Measurements from ENCODE around the gene CFH. TPM values are rescaled to one million over a fixed set of nuclear protein-coding genes. Genes with fewer than 3 reads are reported as not detected.

Gene CFH
- total RNA-seq, 1 experiment from 2014 or later, result 0.57 TPM

GRCh38 chr1:196669051-196669450 is 17.2 kb downstream of the CFH start:
- H3K27ac ChIP-seq (ENCODE audit: low read depth, low read length), result no peak overlapping the region
- H3K36me3 ChIP-seq (ENCODE audit: control insufficient read depth in 1 of 2, insufficient read depth in 2 of 2, low read length in 2 of 2), result no peaks in the 10 kb centered on the region
- ChIA-PET POLR2A (no interaction called here), CTCF (no interaction called here), RAD21 (ENCODE audit: low non-redundant PET in 1 of 2, low total read pairs in 2 of 2, uncharacterized antibody in 2 of 2, unreplicated experiment in 2 of 2) (no interaction called here)
- no peaks in the 10 kb centered on the region for H3K9me3 ChIP-seq (ENCODE audit: control insufficient read depth in 1 of 2, insufficient read depth in 1 of 2, low read depth in 1 of 2, low read length in 2 of 2)
- ATAC-seq, result no peak
- no peak overlapping the region for H3K9ac ChIP-seq (ENCODE audit: low read length)
- no peaks in the 10 kb centered on the region for H4K20me1 ChIP-seq (ENCODE audit: insufficient read depth)
- no TSS peak for BruUV-seq (replicated peaks)
- H3K79me2 ChIP-seq (ENCODE audit: insufficient read depth, low read length), result no peaks in the 10 kb centered on the region
- H3K4me3 ChIP-seq (replicated peaks in 1 of 2; ENCODE audit: low read depth in 1 of 2, low read length in 2 of 2), result no peak overlapping the region
- H3K4me1 ChIP-seq (ENCODE audit: control insufficient read depth in 1 of 2, insufficient read depth in 2 of 2, low read length in 2 of 2), result no peaks in the 10 kb centered on the region
- no peaks in the 10 kb centered on the region for H3K27me3 ChIP-seq (ENCODE audit: insufficient read depth, low read length)
- H2AFZ ChIP-seq (ENCODE audit: low read depth, low read length, poor library complexity, severe bottlenecking), result no peak overlapping the region
- intact Hi-C loops (cut with micrococcal nuclease), result no loop called here
- no peak for TF ChIP-seq MAX (IDR thresholded peaks at IDR 0.05)
- no peak for TF ChIP-seq ZNF274 (IDR thresholded peaks at IDR 0.05; ENCODE audit: low read depth, low read length)
- no peak for TF ChIP-seq CBX3 (IDR thresholded peaks at IDR 0.05; ENCODE audit: low read depth)
- no peak for TF ChIP-seq CTCF (IDR thresholded peaks at IDR 0.05 in 2 of 3, conservative IDR thresholded peaks at IDR 0.05 in 1 of 3; ENCODE audit: borderline replicate concordance in 1 of 3, insufficient read depth in 1 of 3, low read depth in 2 of 3, low read length in 2 of 3)
- TF ChIP-seq POLR2AphosphoS5 (IDR thresholded peaks at IDR 0.05; ENCODE audit: low read depth, low read length), result no peak
- no peak for TF ChIP-seq EZH2phosphoT487 (IDR thresholded peaks at IDR 0.05; ENCODE audit: borderline replicate concordance)
- no peak for TF ChIP-seq SP1 (IDR thresholded peaks at IDR 0.05; ENCODE audit: low read depth)
- no peak for TF ChIP-seq EZH2 (IDR thresholded peaks at IDR 0.05)
- H3K9me2 ChIP-seq (ENCODE audit: insufficient read depth), result no peaks in the 10 kb centered on the region
- H3K4me2 ChIP-seq (ENCODE audit: low read length), result no peak overlapping the region
- DNase-seq (ENCODE audit: low read depth, low spot score), result no peak

DNA sequence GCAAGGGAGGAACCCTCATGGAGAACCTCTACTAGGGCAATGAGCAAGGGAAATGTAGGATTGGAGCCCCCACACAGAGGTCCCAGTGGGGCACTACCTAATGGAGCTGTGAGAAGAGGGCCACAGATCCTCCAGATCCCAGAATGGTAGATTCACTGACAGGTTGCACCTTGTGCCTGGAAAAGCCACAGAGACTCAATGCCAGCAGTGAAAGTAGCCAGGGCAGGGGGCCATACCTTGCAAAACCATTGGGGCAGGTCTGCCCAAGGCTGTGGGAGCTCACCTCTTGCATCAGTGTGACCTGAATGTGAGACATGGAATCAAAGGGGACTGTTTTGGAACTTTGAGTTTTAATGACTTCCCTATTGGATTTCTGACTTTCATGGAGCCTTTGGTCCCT is 17.9 kb downstream of the CFH start:
- no TSS peak for BruUV-seq (replicated peaks)
- RAD21 ChIA-PET (ENCODE audit: low non-redundant PET in 1 of 2, low total read pairs in 2 of 2, uncharacterized antibody in 2 of 2, unreplicated experiment in 2 of 2), result no interaction called here
- POLR2A ChIA-PET, result no interaction called here

More for the DNA sequence above, 17.9 kb downstream of the CFH start:
- DNase-seq (ENCODE audit: low read depth, low spot score) (no peak), ATAC-seq (no peak)
- no peak overlapping the region for H3K9ac ChIP-seq (ENCODE audit: low read length)
- H2AFZ ChIP-seq (ENCODE audit: low read depth, low read length, poor library complexity, severe bottlenecking), result no peak overlapping the region
- intact Hi-C loops (cut with micrococcal nuclease), result no loop called here
- H3K27me3 ChIP-seq (ENCODE audit: insufficient read depth, low read length), result no peaks in the 10 kb centered on the region
- no peak overlapping the region for H3K27ac ChIP-seq (ENCODE audit: low read depth, low read length)
- H3K9me2 ChIP-seq (ENCODE audit: insufficient read depth), result no peaks in the 10 kb centered on the region
- H4K20me1 ChIP-seq (ENCODE audit: insufficient read depth), result no peaks in the 10 kb centered on the region
- TF ChIP-seq SRF (IDR thresholded peaks at IDR 0.05; ENCODE audit: low read depth) (no peak), MAX (IDR thresholded peaks at IDR 0.05) (no peak), POLR2A (IDR thresholded peaks at IDR 0.05; ENCODE audit: borderline replicate concordance, extremely low read depth, insufficient read depth, insufficient read length) (no peak), SP1 (IDR thresholded peaks at IDR 0.05; ENCODE audit: low read depth) (no peak)
- H3K9me3 ChIP-seq (ENCODE audit: control insufficient read depth in 1 of 2, insufficient read depth in 1 of 2, low read depth in 1 of 2, low read length in 2 of 2), result no peaks in the 10 kb centered on the region
- no peaks in the 10 kb centered on the region for H3K36me3 ChIP-seq (ENCODE audit: control insufficient read depth in 1 of 2, insufficient read depth in 2 of 2, low read length in 2 of 2)
- H3K4me3 ChIP-seq (replicated peaks in 1 of 2; ENCODE audit: low read depth in 1 of 2, low read length in 2 of 2), result no peak overlapping the region
- no peak overlapping the region for H3K4me2 ChIP-seq (ENCODE audit: low read length)
- H3K79me2 ChIP-seq (ENCODE audit: insufficient read depth, low read length), result no peaks in the 10 kb centered on the region
- H3K4me1 ChIP-seq (ENCODE audit: control insufficient read depth in 1 of 2, insufficient read depth in 2 of 2, low read length in 2 of 2), result no peaks in the 10 kb centered on the region
- CTCF ChIA-PET, result no interaction called here
